ENCODE data around the gene SFMBT1. TPM values are rescaled to one million over a fixed set of nuclear protein-coding genes. Genes with fewer than 3 reads are reported as not detected.

Gene SFMBT1
- total and polyA plus RNA-seq, 4 experiments from 2014 or later: 19.8 to 50.8 (median 38.6) TPM

DNA sequence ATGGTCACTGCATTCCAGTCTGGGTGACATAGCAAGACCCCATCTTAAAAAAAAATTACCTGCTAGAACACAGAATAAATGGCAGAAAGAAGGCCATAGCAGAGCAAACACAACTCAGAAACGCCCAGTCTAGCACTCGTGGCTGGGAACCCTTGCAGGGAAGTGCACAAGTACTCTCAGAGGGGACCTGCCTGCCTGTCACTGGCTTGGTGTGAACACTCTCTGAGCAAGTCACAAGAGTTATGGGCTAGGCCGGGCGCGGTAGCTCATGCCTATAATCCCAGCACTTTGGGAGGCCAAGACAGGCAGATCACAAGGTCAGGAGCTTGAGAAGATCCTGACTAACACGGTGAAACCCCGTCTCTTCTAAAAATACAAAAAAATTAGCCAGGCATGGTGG is 17.2 kb downstream of the SFMBT1 start:
- H3K27me3 ChIP-seq (ENCODE audit: insufficient read depth, low read length): no peaks in the 10 kb centered on the region
- peaks cover 0 to 2% of the 10 kb centered on the region in 2 donors for H3K36me3 Mint-ChIP-seq
- H3K27ac Mint-ChIP-seq: peak overlapping the region in 2 of 7 donors; percentile 23 to 42
- peaks cover 60% of the 10 kb centered on the region for H3K4me1 ChIP-seq (ENCODE audit: insufficient read depth, low read length)
- no peak for DNase-seq
- no peak overlapping the region for H3K27ac ChIP-seq (ENCODE audit: low read depth, low read length)
- H3K9me3 Mint-ChIP-seq: no peaks in the 10 kb centered on the region
- H3K4me1 Mint-ChIP-seq: peaks cover 35 to 79% (median 59%) of the 10 kb centered on the region in 4 donors
- POLR2A ChIA-PET (ENCODE audit: partially characterized antibody): interaction anchor here (0.9 to 4.9 kb wide), 3 partner anchors 8 to 45 kb away, joined by 4 to 51 read pairs (median 17); partner anchors contain the start of gene SFMBT1
- no peaks in the 10 kb centered on the region for H3K27me3 Mint-ChIP-seq
- no peaks in the 10 kb centered on the region for H3K9me3 ChIP-seq (ENCODE audit: control insufficient read depth in 1 of 2, low read length in 2 of 2)
- H3K4me3 Mint-ChIP-seq: peak overlapping the region in 1 of 8 donors; percentile 31
- intact Hi-C loops (cut with micrococcal nuclease): no loop called here
- CTCF ChIA-PET (ENCODE audit: partially characterized antibody): interaction anchor here (0.9 to 1.7 kb wide), 2 partner anchors 9 to 43 kb away, joined by 3 read pairs; no protein-coding TSS in a partner anchor
- no peak overlapping the region for H3K4me3 ChIP-seq (ENCODE audit: low read length in 2 of 2)
- H3K36me3 ChIP-seq (ENCODE audit: insufficient read depth, low read length): no peaks in the 10 kb centered on the region

DNA sequence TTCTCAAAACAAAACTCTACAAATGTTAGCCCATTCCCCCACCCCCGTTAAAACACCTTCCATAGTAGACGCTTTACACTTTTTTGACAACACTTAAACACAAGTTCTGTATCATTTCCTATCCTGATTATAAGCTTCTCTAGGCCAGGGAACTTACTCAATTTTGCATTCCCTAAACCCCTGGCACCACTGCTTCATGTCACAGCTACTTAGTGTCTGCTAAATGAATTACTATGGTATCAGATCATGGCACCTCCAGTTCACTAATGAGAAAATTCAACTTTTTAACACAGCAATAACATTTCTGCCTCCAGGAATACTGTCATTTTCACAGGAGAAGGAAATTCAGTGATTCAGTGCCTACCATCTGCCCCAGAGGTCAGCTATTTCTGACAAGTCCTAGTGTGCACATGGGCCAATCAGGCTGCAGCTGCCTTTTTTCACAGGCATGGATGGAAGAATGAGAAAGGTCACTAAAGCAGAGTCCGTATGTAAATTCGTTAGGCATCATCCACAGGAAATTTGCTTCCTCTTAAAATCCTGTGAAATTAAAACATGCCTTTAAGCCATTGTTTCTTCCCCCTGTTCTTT is 18.5 kb downstream of the SFMBT1 start:
- intact Hi-C loops (cut with micrococcal nuclease): no loop called here
- Histone ChIP-seq H3K27me3 (ENCODE audit: insufficient read depth, low read length) (no peaks in the 10 kb centered on the region), H3K36me3 (ENCODE audit: insufficient read depth, low read length) (no peaks in the 10 kb centered on the region), H3K4me3 (ENCODE audit: low read length in 2 of 2) (no peak overlapping the region), H3K27ac (ENCODE audit: low read depth, low read length) (no peak overlapping the region), H3K4me1 (ENCODE audit: insufficient read depth, low read length) (peaks cover 67% of the 10 kb centered on the region), H3K9me3 (ENCODE audit: control insufficient read depth in 1 of 2, low read length in 2 of 2) (no peaks in the 10 kb centered on the region)
- Mint-ChIP-seq H3K36me3 (peaks cover 0 to 2% of the 10 kb centered on the region in 2 donors), H3K9me3 (no peaks in the 10 kb centered on the region), H3K27me3 (no peaks in the 10 kb centered on the region), H3K4me3 (no peak overlapping the region), H3K4me1 (peaks cover 43 to 83% (median 65%) of the 10 kb centered on the region in 4 donors), H3K27ac (peak overlapping the region in 1 of 7 donors; percentile 59)
- ChIA-PET POLR2A (ENCODE audit: partially characterized antibody) (interaction anchor here (1.3 to 4.9 kb wide), 3 partner anchors 10 to 43 kb away, joined by 4 to 51 read pairs (median 17); partner anchors contain the start of gene SFMBT1), CTCF (ENCODE audit: partially characterized antibody) (interaction anchor here (0.9 to 2.1 kb wide), 4 partner anchors 8 to 92 kb away, joined by 3 to 8 read pairs (median 4); no protein-coding TSS in a partner anchor)
- no peak for DNase-seq

GRCh38 chr3:53026382-53027162 is 19.3 kb downstream of the SFMBT1 start:
- Mint-ChIP-seq H3K9me3 (no peaks in the 10 kb centered on the region), H3K36me3 (peaks cover 0 to 3% of the 10 kb centered on the region in 2 donors), H3K27me3 (no peaks in the 10 kb centered on the region), H3K4me3 (peak overlapping the region in 1 of 8 donors; percentile 32), H3K27ac (peak overlapping the region in 2 of 7 donors; percentile 54 to 67), H3K4me1 (peaks cover 42 to 84% (median 65%) of the 10 kb centered on the region in 4 donors)
- no peak overlapping the region for H3K27ac ChIP-seq (ENCODE audit: low read depth, low read length)
- H3K36me3 ChIP-seq (ENCODE audit: insufficient read depth, low read length): no peaks in the 10 kb centered on the region
- ChIA-PET CTCF (ENCODE audit: partially characterized antibody) (interaction anchor here (0.8 to 2.1 kb wide), 4 partner anchors 9 to 91 kb away, joined by 3 to 8 read pairs (median 4); no protein-coding TSS in a partner anchor), POLR2A (ENCODE audit: partially characterized antibody) (interaction anchor here (0.9 to 4.9 kb wide), 4 partner anchors 8 to 43 kb away, joined by 3 to 51 read pairs (median 10); partner anchors contain the start of gene SFMBT1)
- H3K4me1 ChIP-seq (ENCODE audit: insufficient read depth, low read length): peaks cover 67% of the 10 kb centered on the region
- H3K27me3 ChIP-seq (ENCODE audit: insufficient read depth, low read length): no peaks in the 10 kb centered on the region
- no peaks in the 10 kb centered on the region for H3K9me3 ChIP-seq (ENCODE audit: control insufficient read depth in 1 of 2, low read length in 2 of 2)
- no peak overlapping the region for H3K4me3 ChIP-seq (ENCODE audit: low read length in 2 of 2)
- intact Hi-C loops (cut with micrococcal nuclease): no loop called here
- DNase-seq: no peak

GRCh38 chr3:53024315-53024714 is 21.6 kb downstream of the SFMBT1 start:
- CTCF ChIA-PET (ENCODE audit: partially characterized antibody): interaction anchor here (1.9 kb wide), 1 partner anchor 25 kb away, joined by 4 read pairs; no protein-coding TSS in a partner anchor
- Mint-ChIP-seq H3K4me1 (peaks cover 40 to 80% (median 61%) of the 10 kb centered on the region in 4 donors), H3K36me3 (peaks cover 0 to 2% of the 10 kb centered on the region in 2 donors), H3K9me3 (no peaks in the 10 kb centered on the region), H3K4me3 (peak overlapping the region in 1 of 8 donors; percentile 11), H3K27me3 (no peaks in the 10 kb centered on the region), H3K27ac (peak overlapping the region in 4 of 7 donors; percentile 2 to 79 (median 58))
- H3K4me3 ChIP-seq (ENCODE audit: low read length in 2 of 2): no peak overlapping the region
- H3K27me3 ChIP-seq (ENCODE audit: insufficient read depth, low read length): no peaks in the 10 kb centered on the region
- H3K4me1 ChIP-seq (ENCODE audit: insufficient read depth, low read length): peaks cover 59% of the 10 kb centered on the region
- intact Hi-C loops (cut with micrococcal nuclease): no loop called here
- no peak for DNase-seq
- H3K36me3 ChIP-seq (ENCODE audit: insufficient read depth, low read length): no peaks in the 10 kb centered on the region
- H3K27ac ChIP-seq (ENCODE audit: low read depth, low read length): no peak overlapping the region
- POLR2A ChIA-PET (ENCODE audit: partially characterized antibody): interaction anchor here (0.7 to 2.6 kb wide), 3 partner anchors 12 to 21 kb away, joined by 3 to 9 read pairs (median 3); partner anchors contain the start of gene SFMBT1
- H3K9me3 ChIP-seq (ENCODE audit: control insufficient read depth in 1 of 2, low read length in 2 of 2): no peaks in the 10 kb centered on the region

- CTCF ChIA-PET (ENCODE audit: partially characterized antibody): interaction anchor here (0.9 to 2.1 kb wide), 3 partner anchors 9 to 26 kb away, joined by 3 to 4 read pairs (median 4); no protein-coding TSS in a partner anchor
- H3K27ac Mint-ChIP-seq: peak overlapping the region in 6 of 7 donors; percentile 19 to 85 (median 60)
- DNase-seq: no peak
- no peak overlapping the region for H3K27ac ChIP-seq (ENCODE audit: low read depth, low read length)
- intact Hi-C loops (cut with micrococcal nuclease): no loop called here
- H3K4me3 ChIP-seq (ENCODE audit: low read length in 2 of 2): no peak overlapping the region
- peaks cover 46 to 83% (median 66%) of the 10 kb centered on the region in 4 donors for H3K4me1 Mint-ChIP-seq
- no peaks in the 10 kb centered on the region for H3K36me3 ChIP-seq (ENCODE audit: insufficient read depth, low read length)
- no peaks in the 10 kb centered on the region for H3K27me3 Mint-ChIP-seq
- peaks cover 60% of the 10 kb centered on the region for H3K4me1 ChIP-seq (ENCODE audit: insufficient read depth, low read length)
- no peaks in the 10 kb centered on the region for H3K27me3 ChIP-seq (ENCODE audit: insufficient read depth, low read length)
- POLR2A ChIA-PET (ENCODE audit: partially characterized antibody): interaction anchor here (1.0 to 2.6 kb wide), 4 partner anchors 13 to 39 kb away, joined by 3 to 9 read pairs (median 6); partner anchors contain the start of gene SFMBT1
- peaks cover 6 to 7% of the 10 kb centered on the region in 2 donors for H3K36me3 Mint-ChIP-seq
- H3K9me3 Mint-ChIP-seq: no peaks in the 10 kb centered on the region
- no peaks in the 10 kb centered on the region for H3K9me3 ChIP-seq (ENCODE audit: control insufficient read depth in 1 of 2, low read length in 2 of 2)
- H3K4me3 Mint-ChIP-seq: peak overlapping the region in 6 of 8 donors; percentile 35 to 66 (median 48)
Measured at GRCh38 chr3:53023072-53023823, 22.6 kb downstream of the SFMBT1 start.

DNA sequence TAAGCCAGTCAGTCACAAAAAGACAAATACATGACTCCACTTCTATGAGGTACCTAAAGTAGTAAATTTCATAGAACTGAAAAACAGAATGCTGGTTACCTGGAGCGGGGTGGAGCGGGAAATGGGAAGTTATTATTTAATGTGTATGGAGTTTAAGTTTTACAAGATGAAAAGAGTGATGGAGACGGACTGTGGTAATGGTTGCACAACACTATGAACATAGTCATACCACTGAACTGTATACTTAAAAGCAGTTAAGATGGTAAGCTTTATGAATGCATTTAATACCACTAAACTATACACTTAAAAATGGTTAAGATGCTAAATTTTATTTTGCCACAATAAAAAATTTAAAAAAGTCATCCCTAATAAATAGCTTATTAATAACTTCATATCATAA is 23.2 kb downstream of the SFMBT1 start:
- Histone ChIP-seq H3K27ac (ENCODE audit: low read depth, low read length) (no peak overlapping the region), H3K4me1 (ENCODE audit: insufficient read depth, low read length) (peaks cover 60% of the 10 kb centered on the region), H3K4me3 (ENCODE audit: low read length in 2 of 2) (no peak overlapping the region), H3K36me3 (ENCODE audit: insufficient read depth, low read length) (no peaks in the 10 kb centered on the region), H3K9me3 (ENCODE audit: control insufficient read depth in 1 of 2, low read length in 2 of 2) (no peaks in the 10 kb centered on the region), H3K27me3 (ENCODE audit: insufficient read depth, low read length) (no peaks in the 10 kb centered on the region)
- intact Hi-C loops (cut with micrococcal nuclease): no loop called here
- ChIA-PET CTCF (ENCODE audit: partially characterized antibody) (interaction anchor here (0.9 to 2.1 kb wide), 3 partner anchors 9 to 27 kb away, joined by 3 to 4 read pairs (median 4); no protein-coding TSS in a partner anchor), POLR2A (ENCODE audit: partially characterized antibody) (interaction anchor here (1.0 to 2.6 kb wide), 3 partner anchors 13 to 38 kb away, joined by 4 to 9 read pairs (median 8); partner anchors contain the start of gene SFMBT1)
- peaks cover 7 to 8% of the 10 kb centered on the region in 2 donors for H3K36me3 Mint-ChIP-seq
- peak overlapping the region in 5 of 7 donors; percentile 19 to 85 (median 45) for H3K27ac Mint-ChIP-seq
- H3K9me3 Mint-ChIP-seq: no peaks in the 10 kb centered on the region
- H3K27me3 Mint-ChIP-seq: no peaks in the 10 kb centered on the region
- peaks cover 48 to 83% (median 66%) of the 10 kb centered on the region in 4 donors for H3K4me1 Mint-ChIP-seq
- DNase-seq: no peak
- peak overlapping the region in 6 of 8 donors; percentile 12 to 66 (median 40) for H3K4me3 Mint-ChIP-seq
